IMR-90 (cell line): Measurements from ENCODE around the gene POU2AF2. TPM values are rescaled to one million over a fixed set of nuclear protein-coding genes. Genes with fewer than 3 reads are reported as not detected.

Source experiments
- ATAC-seq: fragments of 200-7000 bp; cut with Tn5 transposase; 2 replicates; pipeline ENCODE4 v1.9.1; 2020; ENCODE audit warnings: low read depth, mild to moderate bottlenecking, moderate library complexity
- BruUV-seq: library from RNA; stranded (reverse); fragments of 400-500 nt; replicated peaks from 2 replicates; lab custom pipeline; 2021; lab: Mats Ljungman, UMichigan
- CTCF ChIA-PET: fragments of 300-600 bp; formaldehyde crosslinking; extraction: SDS; loops from one replicate; lab custom pipeline; 2021; ENCODE audit warnings: antibody characterized with exemption; lab: Yijun Ruan, JAX
- POLR2A ChIA-PET: fragments of 300-600 bp; sonication (Branson Sonifier 250); formaldehyde crosslinking; loops from one replicate; lab custom pipeline; 2022; ENCODE audit warnings: antibody characterized with exemption; ENCODE audit not compliant: unreplicated experiment; lab: Charles Lee
- DNase-seq: peaks from one replicate; pipeline ENCODE4 v3.0.0; 2013
- H2AFZ ChIP-seq: replicated peaks from 2 replicates; pipeline ENCODE3; 2013; ENCODE audit warnings: low read length, mild to moderate bottlenecking; ENCODE audit not compliant: poor library complexity
- H2AK5ac ChIP-seq: 2 replicates; pipeline ENCODE4 v1.6.1; 2013; ENCODE audit warnings: low read depth, low read length, inconsistent platforms
- H2AK9ac ChIP-seq: replicated peaks from 2 replicates; pipeline ENCODE3; 2013; ENCODE audit warnings: mild to moderate bottlenecking, low read depth, low read length, moderate library complexity; ENCODE audit not compliant: poor library complexity
- H2BK120ac ChIP-seq: 2 replicates; pipeline ENCODE4 v1.6.1; 2013; ENCODE audit warnings: low read depth, low read length, inconsistent platforms
- H2BK15ac ChIP-seq: 3 replicates; pipeline ENCODE4 v1.6.1; 2013; ENCODE audit warnings: low read depth, low read length, inconsistent platforms
- H2BK20ac ChIP-seq: 2 replicates; pipeline ENCODE4 v1.6.1; 2013; ENCODE audit warnings: low read depth, mild to moderate bottlenecking, inconsistent platforms, low read length, moderate library complexity
- H2BK5ac ChIP-seq: 2 replicates; pipeline ENCODE4 v1.6.1; 2013; ENCODE audit warnings: mild to moderate bottlenecking, low read depth, low read length, inconsistent platforms; ENCODE audit not compliant: poor library complexity, severe bottlenecking
- H3K14ac ChIP-seq: replicated peaks from 2 replicates; pipeline ENCODE4 v1.6.1; 2013; ENCODE audit warnings: low read depth, low read length, inconsistent platforms
- H3K18ac ChIP-seq: 2 replicates; pipeline ENCODE4 v1.6.1; 2013; ENCODE audit warnings: low read depth, low read length, control low read depth
- H3K23ac ChIP-seq: 2 replicates; pipeline ENCODE4 v1.6.1; 2013; ENCODE audit warnings: low read depth, low read length, inconsistent platforms
- H3K27ac ChIP-seq: 2 replicates; pipeline ENCODE4 v1.5.1; 2013; ENCODE audit warnings: mild to moderate bottlenecking, control low read depth, low read length; ENCODE audit not compliant: insufficient read depth
- H3K27me3 ChIP-seq: 2 replicates; pipeline ENCODE4 v1.6.1; 2013; ENCODE audit warnings: low read length; ENCODE audit not compliant: control insufficient read depth, insufficient read depth
- H3K36me3 ChIP-seq: 2 replicates; pipeline ENCODE4 v1.6.1; 2013; ENCODE audit warnings: low read length, mixed read lengths; ENCODE audit not compliant: control insufficient read depth, insufficient read depth
- H3K4ac ChIP-seq: 2 replicates; pipeline ENCODE4 v1.6.1; 2013; ENCODE audit warnings: low read depth, low read length, inconsistent platforms
- H3K4me1 ChIP-seq: 2 replicates; pipeline ENCODE4 v1.6.1; 2013; ENCODE audit warnings: low read length, mixed read lengths; ENCODE audit not compliant: control insufficient read depth, insufficient read depth
- H3K4me2 ChIP-seq: 2 replicates; pipeline ENCODE4 v1.6.1; 2013; ENCODE audit warnings: low read depth, mild to moderate bottlenecking, control low read depth, low read length, moderate library complexity
- H3K4me3 ChIP-seq: 2 replicates; pipeline ENCODE4 v1.5.1; 2013; ENCODE audit warnings: low read depth, mild to moderate bottlenecking, control low read depth, low read length, moderate library complexity; ENCODE audit not compliant: insufficient read depth
- H3K56ac ChIP-seq: 2 replicates; pipeline ENCODE4 v1.6.1; 2013; ENCODE audit warnings: low read length, inconsistent platforms; ENCODE audit not compliant: insufficient read depth; ENCODE audit errors: extremely low read depth
- H3K79me1 ChIP-seq, 2 experiments: 2 replicates each; pipeline ENCODE4 v1.6.1; 2013; ENCODE audit warnings: low read length in 2 of 2, inconsistent platforms in 1 of 2, low read depth in 1 of 2
- H3K9ac ChIP-seq: 2 replicates; pipeline ENCODE4 v1.6.1; 2013; ENCODE audit warnings: low read depth, low read length, control low read depth
- H3K9me1 ChIP-seq: 2 replicates; pipeline ENCODE4 v1.6.1; 2013; ENCODE audit warnings: low read length, inconsistent platforms; ENCODE audit not compliant: insufficient read depth
- H3K9me3 ChIP-seq: 2 replicates; pipeline ENCODE4 v1.6.1; 2013; ENCODE audit warnings: low read length; ENCODE audit not compliant: control insufficient read depth, insufficient read depth
- H4K20me1 ChIP-seq: 2 replicates; pipeline ENCODE4 v1.6.1; 2013; ENCODE audit warnings: low read length, inconsistent platforms; ENCODE audit not compliant: insufficient read depth
- H4K5ac ChIP-seq: 2 replicates; pipeline ENCODE4 v1.6.1; 2013; ENCODE audit warnings: mild to moderate bottlenecking, low read depth, low read length, control low read depth
- H4K8ac ChIP-seq, 2 experiments: 2 replicates each; pipeline ENCODE4 v1.6.1; 2013; ENCODE audit warnings: low read depth in 2 of 2, low read length in 2 of 2, control low read depth in 1 of 2, inconsistent platforms in 1 of 2
- H4K91ac ChIP-seq: 2 replicates; pipeline ENCODE4 v1.6.1; 2013; ENCODE audit warnings: low read depth, low read length, inconsistent platforms; ENCODE audit not compliant: insufficient read depth
- BHLHE40 ChIP-seq: fragments of 150-350 bp; IDR thresholded peaks from 2 replicates; pipeline ENCODE4 v1.6.1; 2016; ENCODE audit warnings: mild to moderate bottlenecking, low read depth, low read length
- CEBPB ChIP-seq: IDR thresholded peaks from 2 replicates; pipeline ENCODE4 v1.6.1; 2012; ENCODE audit warnings: low read depth, low read length, improper control_type of control experiment
- CHD1 ChIP-seq: IDR thresholded peaks from 2 replicates; pipeline ENCODE4 v1.6.1; 2012; ENCODE audit warnings: low read depth, low read length, improper control_type of control experiment
- CTCF ChIP-seq: conservative IDR thresholded peaks from 2 replicates; pipeline ENCODE4 v1.5.1; 2012; ENCODE audit warnings: mild to moderate bottlenecking, low read depth, low read length, improper control_type of control experiment
- MAFK ChIP-seq: IDR thresholded peaks from 2 replicates; pipeline ENCODE4 v1.6.1; 2012; ENCODE audit warnings: low read depth, low read length, improper control_type of control experiment
- MAZ ChIP-seq: IDR thresholded peaks from 2 replicates; pipeline ENCODE4 v1.6.1; 2012; ENCODE audit warnings: low read depth, mild to moderate bottlenecking, low read length, improper control_type of control experiment, moderate library complexity, borderline replicate concordance
- MXI1 ChIP-seq: IDR thresholded peaks from 2 replicates; pipeline ENCODE4 v1.6.1; 2012; ENCODE audit warnings: low read depth, mild to moderate bottlenecking, low read length, moderate library complexity, borderline replicate concordance
- NFE2L2 ChIP-seq: fragments of 150-350 bp; IDR thresholded peaks from 2 replicates; pipeline ENCODE4 v1.6.1; 2016; ENCODE audit warnings: low read depth, mild to moderate bottlenecking, low read length
- POLR2A ChIP-seq: IDR thresholded peaks from 2 replicates; pipeline ENCODE4 v1.6.1; 2012; ENCODE audit warnings: mild to moderate bottlenecking, low read depth, low read length
- RCOR1 ChIP-seq: IDR thresholded peaks from 2 replicates; pipeline ENCODE4 v1.6.1; 2012; ENCODE audit warnings: mild to moderate bottlenecking, low read length, improper control_type of control experiment; ENCODE audit not compliant: insufficient replicate concordance
- RFX5 ChIP-seq: IDR thresholded peaks from 2 replicates; pipeline ENCODE4 v1.8.0; 2012; ENCODE audit warnings: low read depth, mild to moderate bottlenecking, low read length, moderate library complexity
- SMC3 ChIP-seq: fragments of 150-350 bp; IDR thresholded peaks from 2 replicates; pipeline ENCODE4 v1.6.1; 2016; ENCODE audit warnings: low read depth, mild to moderate bottlenecking, antibody characterized with exemption, low read length, moderate library complexity
- USF2 ChIP-seq: fragments of 150-350 bp; IDR thresholded peaks from 2 replicates; pipeline ENCODE4 v1.6.1; 2017; ENCODE audit warnings: mild to moderate bottlenecking, antibody characterized with exemption, low read length, low read depth
- WGBS, 2 experiments: methylation state at CpG; one replicate each; pipeline versions ENCODE4 v1.1.5 to v1.1.7; 2013; ENCODE audit warnings: missing lambda C conversion rate in 2 of 2; ENCODE audit not compliant: insufficient read length in 1 of 2; ENCODE audit errors: extremely low coverage in 2 of 2; 5-methylcytosine and 5-hydroxymethylcytosine counted together
- dilution Hi-C: fragments of 300-500 bp; cut with HindIII; formaldehyde crosslinking; loops from one replicate; pipeline ENCODE4 v1.14.3; 2018; ENCODE audit warnings: low sequenced_read_pairs; ENCODE audit not compliant: unreplicated experiment
- in situ Hi-C: fragments of 300-500 bp; cut with MboI; formaldehyde crosslinking; loops from 3 replicates; pipeline ENCODE4 v1.14.3; 2019; ENCODE audit warnings: low sequenced_read_pairs, inconsistent platforms, mixed read lengths
- intact Hi-C: fragments of 100-400 bp; cut with micrococcal nuclease; formaldehyde crosslinking; loops from 2 replicates; pipeline ENCODE4 v1.10.0; 2022
- polyA plus RNA-seq, 3 experiments: library from polyadenylated mRNA; depleted of rRNA; stranded (reverse); fragments of >200 nt; gene quantifications; 2 replicates each; pipeline ENCODE4 v1.2.3, GENCODE V29; 2012; ENCODE audit warnings: low replicate concordance in 1 of 3
- total RNA-seq: library from RNA; depleted of rRNA; stranded (reverse); fragments of >200 nt; gene quantifications from 2 replicates; pipeline ENCODE4 v1.2.3, GENCODE V29; 2012

The POU2AF2 gene
- total and polyA plus RNA-seq, 2 of the 4 experiments (the other 2 are of a cell fraction) = not detected

GRCh38 chr11:111305876-111306275 is 60.4 kb downstream of the POU2AF2 start:
- Histone ChIP-seq H2AK9ac (no peak overlapping the region), H3K4me1 (0 out of 2 replicates have a peak, but pooled peaks cover 1% of the 10 kb centered on the region), H3K56ac (no peak overlapping the region), H3K4me2 (no peak overlapping the region), H3K9ac (no peak overlapping the region), H3K27ac (no peak overlapping the region), H3K14ac (no peak overlapping the region), H2AFZ (no peak overlapping the region), H3K4ac (no peak overlapping the region), H2BK5ac (no peak overlapping the region), H2BK20ac (no peak overlapping the region), H4K8ac (no peak overlapping the region), H3K9me1 (no peaks in the 10 kb centered on the region), H3K36me3 (no peaks in the 10 kb centered on the region), H2BK120ac (no peak overlapping the region), H3K18ac (no peak overlapping the region), H2BK15ac (no peak overlapping the region), H4K5ac (no peak overlapping the region), H4K20me1 (no peaks in the 10 kb centered on the region), H3K23ac (no peak overlapping the region), H3K79me1 (no peaks in the 10 kb centered on the region), H4K91ac (no peak overlapping the region), H2AK5ac (no peak overlapping the region), H3K27me3 (peaks cover 73% of the 10 kb centered on the region), H3K4me3 (no peak overlapping the region), H3K9me3 (no peaks in the 10 kb centered on the region; the same call in 1 of the 2 replicates)
- in situ Hi-C loops = no loop called here
- CTCF ChIA-PET = no interaction called here
- intact Hi-C loops = no loop called here
- DNase-seq (no peak), ATAC-seq (no peak)
- TF ChIP-seq NFE2L2 (no peak), MXI1 (no peak), POLR2A (no peak), RCOR1 (no peak), USF2 (no peak), RFX5 (no peak), BHLHE40 (no peak), CEBPB (no peak), SMC3 (no peak), MAZ (no peak), CHD1 (no peak), MAFK (no peak), CTCF (no peak)
- BruUV-seq = no TSS peak
- POLR2A ChIA-PET = interaction anchor here (0.6 kb wide), 1 partner anchor 603 kb away, joined by 3 read pairs; no protein-coding TSS in a partner anchor
- WGBS, 2 experiments = no CpG with 5 or more reads among the region's 4 CpGs
- dilution Hi-C loops = no loop called here
